GM21723 (cell line): ENCODE measurements around the gene PRDM2.
"Not testable (repeated sequence)": the region's sequence is repeated elsewhere in the genome, so short reads cannot be mapped to it uniquely, and the experiment has no call there.

Source experiments
- ATAC-seq: cut with Tn5 transposase; IDR thresholded peaks from one replicate; pipeline ENCODE4 v1.9.1; 2021; ENCODE audit warnings: mild to moderate bottlenecking, moderate library complexity; ENCODE audit not compliant: unreplicated experiment

PRDM2 gene, protein sequence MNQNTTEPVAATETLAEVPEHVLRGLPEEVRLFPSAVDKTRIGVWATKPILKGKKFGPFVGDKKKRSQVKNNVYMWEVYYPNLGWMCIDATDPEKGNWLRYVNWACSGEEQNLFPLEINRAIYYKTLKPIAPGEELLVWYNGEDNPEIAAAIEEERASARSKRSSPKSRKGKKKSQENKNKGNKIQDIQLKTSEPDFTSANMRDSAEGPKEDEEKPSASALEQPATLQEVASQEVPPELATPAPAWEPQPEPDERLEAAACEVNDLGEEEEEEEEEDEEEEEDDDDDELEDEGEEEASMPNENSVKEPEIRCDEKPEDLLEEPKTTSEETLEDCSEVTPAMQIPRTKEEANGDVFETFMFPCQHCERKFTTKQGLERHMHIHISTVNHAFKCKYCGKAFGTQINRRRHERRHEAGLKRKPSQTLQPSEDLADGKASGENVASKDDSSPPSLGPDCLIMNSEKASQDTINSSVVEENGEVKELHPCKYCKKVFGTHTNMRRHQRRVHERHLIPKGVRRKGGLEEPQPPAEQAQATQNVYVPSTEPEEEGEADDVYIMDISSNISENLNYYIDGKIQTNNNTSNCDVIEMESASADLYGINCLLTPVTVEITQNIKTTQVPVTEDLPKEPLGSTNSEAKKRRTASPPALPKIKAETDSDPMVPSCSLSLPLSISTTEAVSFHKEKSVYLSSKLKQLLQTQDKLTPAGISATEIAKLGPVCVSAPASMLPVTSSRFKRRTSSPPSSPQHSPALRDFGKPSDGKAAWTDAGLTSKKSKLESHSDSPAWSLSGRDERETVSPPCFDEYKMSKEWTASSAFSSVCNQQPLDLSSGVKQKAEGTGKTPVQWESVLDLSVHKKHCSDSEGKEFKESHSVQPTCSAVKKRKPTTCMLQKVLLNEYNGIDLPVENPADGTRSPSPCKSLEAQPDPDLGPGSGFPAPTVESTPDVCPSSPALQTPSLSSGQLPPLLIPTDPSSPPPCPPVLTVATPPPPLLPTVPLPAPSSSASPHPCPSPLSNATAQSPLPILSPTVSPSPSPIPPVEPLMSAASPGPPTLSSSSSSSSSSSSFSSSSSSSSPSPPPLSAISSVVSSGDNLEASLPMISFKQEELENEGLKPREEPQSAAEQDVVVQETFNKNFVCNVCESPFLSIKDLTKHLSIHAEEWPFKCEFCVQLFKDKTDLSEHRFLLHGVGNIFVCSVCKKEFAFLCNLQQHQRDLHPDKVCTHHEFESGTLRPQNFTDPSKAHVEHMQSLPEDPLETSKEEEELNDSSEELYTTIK (N-terminal part only)

DNA sequence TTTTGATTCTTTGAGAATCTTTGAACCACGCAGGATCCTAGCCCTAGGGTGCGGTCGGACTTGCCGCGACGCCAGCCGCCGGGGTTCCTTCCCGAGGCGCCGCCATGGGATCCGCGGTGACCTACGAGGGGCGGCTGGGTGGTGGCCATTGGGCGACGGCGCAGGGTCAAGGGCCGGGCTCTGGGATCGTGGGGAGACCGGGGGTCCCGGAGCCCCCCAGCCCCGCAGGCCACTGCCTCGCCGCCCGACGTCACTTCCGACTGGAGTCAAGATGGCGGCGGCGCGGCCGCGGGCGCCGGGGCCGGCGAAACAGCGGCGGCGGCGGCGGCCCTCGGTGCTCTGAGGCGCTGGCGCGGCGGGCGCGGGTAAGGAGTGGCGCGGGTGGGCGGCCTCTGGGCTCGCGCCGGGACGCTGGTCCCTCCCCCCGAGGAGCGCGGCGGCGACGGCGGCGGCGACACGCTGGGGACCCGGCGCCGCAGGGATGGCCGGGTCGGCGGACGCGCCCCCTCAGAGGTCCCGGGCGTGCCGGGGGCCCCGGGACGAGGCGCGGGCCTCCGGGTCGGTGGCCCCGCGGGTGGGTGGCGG is at the start of gene PRDM2:
TSS of gene PRDM2 (plus strand) at position 253 of the 585 bp plus-strand sequence. CDS start 15,418 bp downstream, outside the sequence.
- peak; percentile 38 for ATAC-seq

DNA sequence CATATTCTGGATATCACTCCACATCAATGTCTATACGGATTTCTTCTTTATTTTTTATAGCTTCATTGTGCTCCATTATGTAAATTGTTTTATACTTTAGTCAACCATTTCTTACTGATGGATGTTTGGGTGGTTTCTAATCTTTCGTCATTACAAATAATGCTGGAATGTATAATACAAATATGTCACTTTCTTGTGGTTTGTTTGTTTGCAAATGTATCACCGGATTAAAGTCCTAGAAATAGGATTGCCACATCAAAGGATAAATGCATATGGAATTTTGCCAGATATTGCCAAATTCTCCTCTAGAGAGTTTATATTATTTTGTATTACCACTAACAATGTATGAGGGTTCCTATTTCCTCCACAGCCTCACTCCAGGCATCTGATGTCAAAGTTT is 48.7 kb upstream of the PRDM2 start:
- ATAC-seq, result no peak

DNA sequence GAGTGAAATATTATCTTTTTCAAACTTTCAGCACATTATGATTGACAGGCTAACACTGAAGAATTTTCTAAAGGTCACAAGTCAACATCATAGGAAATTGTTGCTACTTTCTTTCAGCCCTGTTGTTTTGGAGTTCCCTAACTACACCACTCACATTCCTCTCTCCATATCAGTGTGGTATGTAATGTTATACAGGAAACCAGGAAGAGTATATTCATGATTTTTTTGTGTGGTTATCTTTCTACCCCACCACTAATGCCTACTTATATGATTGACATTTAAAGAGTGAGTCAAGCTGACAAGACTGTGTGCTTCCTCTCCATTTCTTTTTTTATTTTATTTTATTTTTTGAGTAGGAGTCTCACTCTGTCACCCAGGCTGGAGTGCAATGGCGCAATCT is 47.8 kb upstream of the PRDM2 start:
- no peak for ATAC-seq

DNA sequence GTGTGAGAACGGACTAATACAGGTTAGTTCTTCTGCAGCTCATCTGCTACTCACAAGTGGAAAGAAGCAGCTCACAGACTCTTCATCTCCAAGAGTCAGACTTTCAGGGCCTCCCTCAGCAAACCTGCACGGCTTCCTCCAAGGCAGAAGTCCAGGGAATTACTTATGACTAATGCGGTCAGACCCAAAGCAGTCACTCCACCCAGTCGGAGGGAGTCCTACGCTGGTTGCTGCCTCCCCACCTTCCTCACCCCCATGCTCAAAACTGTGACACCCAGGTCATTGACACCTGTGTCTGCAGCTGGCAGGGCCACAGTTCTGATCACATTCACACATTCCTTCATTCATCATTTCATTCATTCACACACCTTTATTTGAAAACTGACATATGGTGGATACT is 38.4 kb upstream of the PRDM2 start:
- no peak for ATAC-seq

DNA sequence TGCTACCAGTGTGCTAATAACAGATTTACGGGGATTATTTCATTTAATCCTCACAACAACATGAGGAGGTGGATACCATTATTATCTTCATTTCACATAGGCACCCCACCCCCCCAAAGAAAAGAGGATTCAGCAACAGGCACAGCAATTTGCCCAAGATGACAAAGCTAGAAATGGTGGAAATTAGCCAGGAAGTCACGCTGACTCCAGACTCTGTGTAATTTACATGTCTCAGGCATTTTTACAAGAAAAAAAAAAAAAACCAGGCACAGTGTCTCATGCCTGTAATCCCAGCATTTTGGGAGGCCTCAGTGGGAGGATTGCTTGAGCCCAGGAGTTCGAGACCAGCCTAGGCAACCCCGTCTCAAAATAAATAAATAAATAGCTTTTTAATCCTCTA is 37.5 kb upstream of the PRDM2 start:
- ATAC-seq, result no peak

DNA sequence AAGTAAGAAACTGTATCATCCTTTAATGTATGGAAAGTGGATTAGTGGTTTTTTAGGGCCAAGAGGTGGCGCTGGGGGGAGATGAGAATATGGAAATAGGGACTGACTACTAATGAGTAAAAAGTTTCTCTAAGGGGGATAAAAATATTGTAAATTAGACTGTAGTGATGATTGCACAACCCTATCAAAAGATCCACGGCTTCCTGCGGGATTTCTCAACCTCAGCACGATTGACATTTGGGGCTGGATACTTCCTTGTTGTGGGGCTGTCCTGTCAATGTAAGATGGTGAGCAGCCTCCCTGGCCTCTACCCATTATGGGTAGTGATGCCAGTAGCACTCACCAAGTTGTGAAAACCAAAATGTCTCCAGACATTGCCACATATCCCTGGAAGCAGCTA is 36.0 kb upstream of the PRDM2 start:
- no peak for ATAC-seq

DNA sequence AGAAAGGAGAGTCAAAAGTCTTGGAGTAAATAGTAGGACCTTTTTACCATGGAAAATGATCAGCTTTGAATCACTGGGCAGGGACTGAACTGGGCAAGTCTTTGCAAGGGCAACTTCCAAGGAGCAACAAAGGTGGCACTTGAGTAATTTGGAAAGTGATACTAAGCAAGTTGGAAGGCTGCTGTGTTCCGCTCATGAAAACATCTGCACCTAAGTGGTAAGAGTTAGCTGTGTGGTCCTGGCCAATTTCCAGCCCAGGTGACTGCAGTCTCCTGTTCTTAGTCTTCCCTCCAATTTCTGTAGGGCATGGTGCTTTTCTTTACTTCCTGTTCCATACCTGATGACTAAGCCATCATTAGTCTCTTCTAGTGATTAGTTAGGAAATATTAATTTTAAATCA is 35.5 kb upstream of the PRDM2 start:
- ATAC-seq, result no peak

DNA sequence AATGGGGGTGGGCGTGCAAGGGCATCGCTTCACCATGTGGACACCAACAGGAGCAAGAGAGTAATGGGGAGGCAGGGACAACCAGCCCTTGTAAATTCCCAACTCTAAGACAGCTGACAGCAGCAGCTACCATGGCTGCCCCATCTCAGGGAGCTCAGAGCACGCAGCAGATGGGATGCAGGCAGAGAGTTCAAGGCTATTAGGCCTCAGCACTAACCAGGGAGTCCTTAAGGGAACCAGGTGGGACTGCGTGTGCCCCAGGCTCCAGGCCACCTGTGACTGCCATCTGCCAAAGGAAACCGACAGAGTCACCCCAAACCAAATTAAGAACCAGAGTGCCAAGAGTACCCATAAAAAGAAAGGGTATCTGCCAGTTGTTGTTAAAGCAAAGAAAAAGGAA is 33.7 kb upstream of the PRDM2 start:
- no peak for ATAC-seq

DNA sequence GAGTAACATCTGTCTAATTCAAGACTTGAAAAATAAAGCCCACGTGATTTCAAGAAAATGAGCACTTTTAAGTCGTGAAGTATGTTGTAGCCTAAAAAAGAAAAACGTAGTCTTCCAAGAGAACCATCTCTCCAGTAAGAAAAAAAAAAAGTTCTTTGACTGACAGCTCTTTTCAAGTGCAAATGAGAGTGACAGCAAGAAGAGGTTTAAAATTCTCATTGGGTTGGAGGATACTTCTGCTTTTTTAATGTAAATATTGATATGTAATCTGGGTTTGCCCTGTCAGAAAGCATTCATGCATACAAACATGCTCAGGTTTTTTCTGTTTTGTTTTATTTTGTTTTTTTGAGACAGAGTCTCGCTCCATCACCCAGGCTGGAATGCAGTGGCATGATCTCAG is 32.3 kb upstream of the PRDM2 start:
- ATAC-seq, result no peak

DNA sequence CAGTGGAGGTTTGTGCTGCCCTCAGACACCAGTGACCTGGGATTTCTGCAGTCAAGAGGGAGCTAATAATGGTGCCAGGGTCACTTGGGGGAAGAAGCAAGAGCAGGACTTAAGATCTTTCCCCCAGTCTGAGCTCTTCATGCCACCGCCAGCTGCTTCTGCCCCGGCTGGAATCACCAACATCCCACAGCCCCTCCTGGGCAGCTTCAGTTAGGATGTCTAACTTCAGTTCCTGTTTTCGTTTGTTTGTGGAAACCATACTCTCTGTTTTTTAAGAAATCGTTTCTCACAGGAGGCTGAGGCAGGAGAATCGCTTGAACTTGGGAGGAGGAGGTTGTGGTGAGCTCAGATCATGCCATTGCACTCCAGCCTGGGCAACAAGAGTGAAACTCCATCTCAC is 25.6 kb upstream of the PRDM2 start:
- ATAC-seq, result no peak

DNA sequence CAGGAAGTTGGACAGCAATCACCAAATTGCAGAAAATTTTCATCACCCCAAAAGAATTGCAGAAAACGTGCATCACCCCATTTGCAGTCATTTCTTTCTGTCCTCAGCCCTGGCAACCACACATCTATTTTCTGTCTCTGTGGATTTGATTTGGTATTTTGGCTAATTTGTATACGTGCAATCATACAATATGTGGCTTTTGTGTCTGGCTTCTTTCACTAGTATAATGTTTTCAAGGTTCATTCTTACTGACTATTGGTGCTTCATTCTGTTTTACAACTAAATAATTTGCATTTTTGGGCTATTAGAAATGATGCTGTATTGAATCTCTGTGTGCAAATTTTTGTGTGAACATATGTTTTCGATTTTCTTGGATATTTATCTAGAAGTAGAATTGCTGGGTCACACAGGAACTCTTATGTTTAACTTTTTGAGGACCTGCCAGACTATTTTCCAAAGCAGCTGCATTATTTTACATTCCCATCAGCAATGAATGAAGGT is 24.8 kb upstream of the PRDM2 start:
- ATAC-seq, result no peak

DNA sequence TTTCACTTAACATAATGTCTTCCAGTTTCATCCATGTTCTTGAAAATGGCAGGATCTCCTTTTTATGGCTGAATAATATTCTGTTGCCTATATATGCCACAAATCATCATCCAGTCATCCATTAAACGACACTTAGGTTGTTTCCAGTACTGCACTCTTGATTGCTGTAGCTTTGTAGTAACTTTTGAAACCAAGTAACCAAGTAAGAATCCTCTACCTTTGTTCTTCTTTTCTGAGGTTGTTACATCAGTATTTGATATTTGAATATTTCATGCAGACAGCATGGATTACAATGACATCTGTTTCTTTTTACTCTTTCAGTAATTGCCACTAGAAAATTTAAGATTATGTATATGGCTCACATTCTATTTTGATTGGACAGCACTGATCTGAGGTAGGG is 22.1 kb upstream of the PRDM2 start:
- no peak for ATAC-seq

DNA sequence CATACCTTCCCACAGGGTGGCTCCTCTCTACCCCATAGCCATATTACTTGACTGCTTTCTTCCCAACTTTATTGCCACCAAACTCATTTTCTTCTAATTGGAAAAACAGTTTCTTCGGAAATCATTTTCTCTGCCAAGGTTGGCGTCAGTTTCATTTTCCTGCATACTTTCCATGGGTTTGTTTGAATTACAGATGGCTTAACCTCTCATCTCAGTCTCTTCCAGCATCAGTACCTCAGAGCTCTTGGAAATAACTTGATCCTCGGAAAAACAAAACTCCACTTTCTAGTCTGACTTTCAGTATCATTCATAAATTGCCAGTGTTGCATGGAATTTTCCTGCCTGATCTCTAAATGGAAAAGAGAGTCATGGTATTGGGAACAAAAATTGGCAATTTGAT is 20.3 kb upstream of the PRDM2 start:
- no peak for ATAC-seq

DNA sequence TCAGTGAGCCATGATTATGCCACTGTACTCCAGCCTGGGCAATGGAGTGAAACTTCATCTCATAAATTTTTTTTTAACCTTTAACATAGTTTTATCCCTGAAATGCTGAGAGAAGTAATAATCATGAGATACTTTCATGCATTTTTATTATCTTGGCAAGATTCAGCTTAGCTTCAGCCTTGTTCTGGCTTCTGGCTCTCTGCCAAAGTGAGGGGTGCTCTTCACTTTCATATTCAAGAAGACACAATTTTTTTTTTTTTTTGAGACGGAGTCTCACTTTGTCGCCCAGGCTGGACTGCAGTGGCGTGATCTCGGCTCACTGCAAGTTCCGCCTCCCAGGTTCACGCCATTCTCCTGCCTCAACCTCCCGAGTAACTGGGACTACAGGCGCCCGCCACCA is 19.4 kb upstream of the PRDM2 start:
- not testable (repeated sequence) for ATAC-seq

DNA sequence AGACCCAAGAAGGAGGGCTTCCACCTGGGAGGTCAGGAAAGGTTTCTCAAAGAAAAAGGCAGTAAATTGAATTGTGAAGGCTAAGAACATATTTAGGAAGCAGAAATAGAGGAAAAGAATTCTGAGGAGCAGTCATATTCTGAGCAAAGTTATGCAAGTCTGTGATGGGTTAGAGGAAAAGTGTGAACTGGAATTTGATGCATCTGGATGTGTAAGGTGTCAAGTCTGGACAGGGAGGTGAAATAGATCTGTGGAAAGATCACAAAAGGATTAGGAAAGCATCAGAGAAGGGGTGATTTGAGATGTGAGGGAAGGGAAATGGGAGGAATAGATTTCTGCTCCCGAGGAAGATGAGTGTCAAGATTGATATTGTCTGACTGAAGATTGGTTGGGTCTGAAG is 18.1 kb upstream of the PRDM2 start:
- no peak for ATAC-seq

DNA sequence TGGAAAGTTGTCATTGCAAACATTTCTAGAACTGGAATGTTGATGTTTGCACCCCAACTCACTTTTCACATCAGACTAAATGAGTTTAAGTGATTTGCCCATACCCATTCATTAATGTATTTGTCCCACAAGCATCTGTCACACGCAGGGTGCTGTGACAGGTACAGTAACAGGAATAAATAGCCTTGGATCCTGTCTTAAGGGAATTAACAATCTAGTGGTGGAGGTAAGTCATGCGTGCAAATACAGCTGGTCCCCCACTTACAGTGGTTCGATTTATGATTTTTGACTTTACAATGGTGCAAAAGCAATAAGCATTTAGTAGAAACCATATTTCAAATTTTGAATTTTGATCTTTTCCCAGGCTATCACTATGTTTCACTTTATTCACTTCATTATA is 17.5 kb upstream of the PRDM2 start:
- ATAC-seq, result no peak

DNA sequence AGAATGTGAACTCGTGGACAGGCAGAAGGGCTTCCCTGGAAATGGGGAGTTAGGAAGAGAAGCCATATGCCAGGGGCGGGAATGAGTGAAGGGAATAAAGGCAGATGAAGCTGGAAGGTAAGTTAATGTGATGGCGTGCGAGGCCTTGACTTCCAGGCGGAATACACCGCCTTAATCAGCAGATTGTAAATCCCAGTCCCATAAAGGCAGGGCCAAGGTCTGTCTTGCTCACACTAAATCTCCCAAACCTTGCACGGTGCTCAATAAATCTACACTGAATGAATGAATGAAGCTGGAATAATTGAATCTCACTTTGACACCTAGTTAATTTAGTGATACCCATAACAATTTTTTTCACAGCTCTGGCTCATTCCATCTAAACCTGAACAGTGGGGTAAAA is 16.8 kb upstream of the PRDM2 start:
- ATAC-seq, result no peak

DNA sequence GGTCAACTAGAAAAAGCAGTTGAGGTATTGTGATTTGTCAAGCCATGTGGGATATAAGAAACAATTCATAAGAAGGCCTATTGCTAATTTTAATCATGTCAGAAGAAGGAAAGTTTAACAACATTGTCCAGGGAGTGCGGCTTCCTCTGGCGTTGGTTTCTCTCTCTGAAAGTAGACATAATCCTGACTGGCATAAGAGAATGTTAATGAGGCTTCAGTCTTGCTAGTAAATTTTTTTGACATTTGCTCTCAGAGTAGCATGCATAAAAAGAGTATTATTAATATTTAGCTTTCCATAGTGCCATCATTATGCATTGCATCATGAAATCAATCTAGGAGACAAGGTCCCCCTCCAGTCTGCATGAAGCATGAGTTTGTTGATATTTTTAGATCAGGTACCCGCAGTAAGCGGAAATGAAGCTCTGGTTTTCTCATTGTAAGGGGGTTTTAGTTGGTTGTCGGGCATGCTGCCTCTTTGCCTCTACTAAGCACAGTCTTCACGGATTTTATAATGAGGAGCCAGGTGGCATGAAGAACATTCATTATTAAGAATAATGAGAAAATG is 12.8 kb upstream of the PRDM2 start:
- ATAC-seq, result no peak

DNA sequence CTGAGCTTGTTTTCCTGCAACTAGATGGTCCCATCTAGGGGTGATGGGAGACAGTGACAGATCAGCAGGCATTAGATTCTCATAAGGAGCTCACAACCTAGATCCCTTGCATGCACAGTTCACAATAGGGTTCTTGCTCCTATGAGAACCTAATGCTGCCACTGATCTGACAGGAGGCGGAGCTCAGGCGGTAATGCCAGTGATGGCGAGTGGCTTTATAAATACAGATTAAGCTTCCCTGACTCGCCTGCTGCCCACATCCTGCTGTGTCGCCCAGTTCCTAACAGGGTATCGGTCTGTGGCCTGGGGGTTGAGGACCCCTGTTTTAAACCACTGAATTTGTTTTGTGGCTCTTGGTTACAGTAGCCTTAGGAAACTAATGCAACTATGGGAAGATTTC is 6.9 kb upstream of the PRDM2 start:
- not testable (repeated sequence) for ATAC-seq

DNA sequence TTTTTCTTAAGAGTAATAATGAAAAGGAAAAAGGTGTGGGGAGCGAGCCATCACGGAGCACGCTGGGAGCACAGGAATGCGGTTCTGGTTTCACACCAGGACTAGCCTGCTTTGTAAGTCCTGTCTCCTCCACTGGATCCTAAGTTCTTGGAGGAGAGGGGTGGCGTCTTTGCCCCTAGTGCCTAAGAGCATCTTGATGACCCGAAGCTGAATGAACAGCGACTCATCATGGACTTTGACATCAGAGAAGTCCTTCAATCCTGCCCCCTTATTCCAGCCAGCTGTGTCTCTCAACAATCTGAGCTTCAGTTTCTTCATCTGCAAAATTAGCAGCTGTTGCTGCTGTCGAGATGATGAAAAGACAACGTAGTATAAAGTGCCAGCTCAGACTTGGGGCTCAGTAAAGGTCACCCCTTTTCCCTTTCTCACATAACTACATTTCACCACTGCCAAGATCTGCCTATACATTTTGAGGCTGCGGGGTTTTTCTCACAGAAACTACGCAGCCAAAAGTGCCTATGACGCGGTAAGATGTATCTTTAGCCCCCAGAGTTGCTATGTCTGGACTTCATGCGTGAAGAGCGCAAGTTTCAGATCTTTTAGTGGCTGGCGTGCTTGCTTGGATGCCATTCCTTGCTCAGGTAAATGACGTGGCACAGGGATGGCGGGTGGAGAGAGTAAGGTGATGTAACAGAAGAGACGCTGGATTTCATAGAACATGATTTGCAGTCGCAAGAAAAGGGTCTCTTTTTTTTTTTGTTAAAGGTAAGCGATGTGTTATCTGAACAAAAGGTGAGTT is 4.9 kb upstream of the PRDM2 start:
- ATAC-seq, result no peak
